ENCODE measurements around the gene LIN37. TPM values are rescaled to one million over a fixed set of nuclear protein-coding genes. Genes with fewer than 3 reads are reported as not detected.

Gene LIN37
- total and polyA plus RNA-seq, 2 donors (not counting 3 experiments of a cell fraction or from before 2014, with no cell fraction given) = 11.3 to 21.4 TPM

- Histone ChIP-seq H3K9me1 (replicated peaks; ENCODE audit: control insufficient read depth, extremely low read depth, insufficient read depth, low read length) (no peaks in the 10 kb centered on the region), H3K4me1 (ENCODE audit: control insufficient read depth, extremely low read depth, insufficient read depth, low read length) (no peaks in the 10 kb centered on the region), H3K9ac (replicated peaks; ENCODE audit: extremely low read depth, insufficient read depth, low read length) (no peak overlapping the region), H4K20me1 (replicated peaks; ENCODE audit: control insufficient read depth, extremely low read depth, insufficient read depth, low read length) (no peaks in the 10 kb centered on the region), H3K27me3 (ENCODE audit: control insufficient read depth in 2 of 2, insufficient read depth in 2 of 2, low read length in 2 of 2) (no peaks in the 10 kb centered on the region), H3K27ac (ENCODE audit: insufficient read depth, low read depth, low read length) (no peak overlapping the region), H3K79me2 (ENCODE audit: control insufficient read depth, insufficient read depth, low read length) (no peaks in the 10 kb centered on the region), H3K9me3 (replicated peaks; ENCODE audit: control insufficient read depth, insufficient read depth, low read length) (no peaks in the 10 kb centered on the region), H3K4me3 (replicated peaks in 1 of 3; ENCODE audit: insufficient read depth in 1 of 3, low read depth in 1 of 3, low read length in 3 of 3) (no peak overlapping the region), H3K36me3 (ENCODE audit: control insufficient read depth in 2 of 2, extremely low read depth in 1 of 2, insufficient read depth in 2 of 2, low read length in 2 of 2) (peaks cover 13 to 72% of the 10 kb centered on the region in 2 experiments), H3K4me2 (ENCODE audit: insufficient read depth, low read length) (no peak overlapping the region), H2AFZ (ENCODE audit: low read depth, low read length) (no peak overlapping the region)
- POLR2A ChIA-PET = no interaction called here
- CTCF ChIA-PET = interaction anchor here (0.5 kb wide), 1 partner anchor 11 kb away, joined by 5 read pairs; no protein-coding TSS in a partner anchor
- no peak for TF ChIP-seq CTCF (IDR thresholded peaks at IDR 0.05; ENCODE audit: extremely low read depth in 1 of 2, insufficient read depth in 1 of 2, low read depth in 1 of 2, low read length in 2 of 2)
- no peak for TF ChIP-seq MYC (IDR thresholded peaks at IDR 0.05; ENCODE audit: low read depth, low read length)
- no peak for TF ChIP-seq FOS (IDR thresholded peaks at IDR 0.05; ENCODE audit: borderline replicate concordance, insufficient read depth, low read length)
- no peak for TF ChIP-seq POLR2AphosphoS5 (IDR thresholded peaks at IDR 0.05; ENCODE audit: insufficient read depth, low read depth, low read length)
- TF ChIP-seq POLR2A (IDR thresholded peaks at IDR 0.05; ENCODE audit: low read depth, low read length) = no peak
- intact Hi-C loops (cut with micrococcal nuclease) = no loop called here
- DNase-seq (ENCODE audit: low read depth, low spot score) (no peak), FAIRE-seq (no peak)
- dilution Hi-C loops (cut with MboI; ENCODE audit: extremely low pct_ligation_motif_present, low sequenced_read_pairs) = no loop called here
- no TSS peak for BruUV-seq (replicated peaks)
These were observed 15.7 kb upstream of the LIN37 start for GRCh38 chr19:35732540-35733179.

All from endothelial cell of umbilical vein (primary cell).